Nephron progenitor cell (in vitro differentiated cells): ENCODE measurements around the gene RPL19.

ENCODE experiments used
- DNase-seq: peaks from one replicate; pipeline ENCODE4 v3.0.0; 2021
- H3K27ac Mint-ChIP-seq: 2 replicates; pipeline ENCODE4 v1.8.0; 2021; ENCODE audit warnings: mild to moderate bottlenecking, moderate library complexity, mixed read lengths
- H3K27me3 Mint-ChIP-seq: 2 replicates; pipeline ENCODE4 v1.8.0; 2021; ENCODE audit warnings: mild to moderate bottlenecking, low read depth, mixed read lengths; ENCODE audit not compliant: poor library complexity
- H3K36me3 Mint-ChIP-seq: 2 replicates; pipeline ENCODE4 v1.8.0; 2021; ENCODE audit warnings: low read depth, mixed read lengths
- H3K4me1 Mint-ChIP-seq: 2 replicates; pipeline ENCODE4 v1.8.0; 2021; ENCODE audit warnings: mixed read lengths
- H3K4me3 Mint-ChIP-seq: 2 replicates; pipeline ENCODE4 v1.8.0; 2021; ENCODE audit warnings: mild to moderate bottlenecking, moderate library complexity, mixed read lengths
- H3K9me3 Mint-ChIP-seq: 2 replicates; pipeline ENCODE4 v1.8.0; 2021; ENCODE audit warnings: mild to moderate bottlenecking, moderate library complexity, mixed read lengths
- CTCF ChIP-seq: fragments of 200-600 bp; sonication (generic); IDR thresholded peaks from 2 replicates; pipeline ENCODE4 v1.5.0; 2021; ENCODE audit warnings: antibody characterized with exemption

The RPL19 gene

DNA sequence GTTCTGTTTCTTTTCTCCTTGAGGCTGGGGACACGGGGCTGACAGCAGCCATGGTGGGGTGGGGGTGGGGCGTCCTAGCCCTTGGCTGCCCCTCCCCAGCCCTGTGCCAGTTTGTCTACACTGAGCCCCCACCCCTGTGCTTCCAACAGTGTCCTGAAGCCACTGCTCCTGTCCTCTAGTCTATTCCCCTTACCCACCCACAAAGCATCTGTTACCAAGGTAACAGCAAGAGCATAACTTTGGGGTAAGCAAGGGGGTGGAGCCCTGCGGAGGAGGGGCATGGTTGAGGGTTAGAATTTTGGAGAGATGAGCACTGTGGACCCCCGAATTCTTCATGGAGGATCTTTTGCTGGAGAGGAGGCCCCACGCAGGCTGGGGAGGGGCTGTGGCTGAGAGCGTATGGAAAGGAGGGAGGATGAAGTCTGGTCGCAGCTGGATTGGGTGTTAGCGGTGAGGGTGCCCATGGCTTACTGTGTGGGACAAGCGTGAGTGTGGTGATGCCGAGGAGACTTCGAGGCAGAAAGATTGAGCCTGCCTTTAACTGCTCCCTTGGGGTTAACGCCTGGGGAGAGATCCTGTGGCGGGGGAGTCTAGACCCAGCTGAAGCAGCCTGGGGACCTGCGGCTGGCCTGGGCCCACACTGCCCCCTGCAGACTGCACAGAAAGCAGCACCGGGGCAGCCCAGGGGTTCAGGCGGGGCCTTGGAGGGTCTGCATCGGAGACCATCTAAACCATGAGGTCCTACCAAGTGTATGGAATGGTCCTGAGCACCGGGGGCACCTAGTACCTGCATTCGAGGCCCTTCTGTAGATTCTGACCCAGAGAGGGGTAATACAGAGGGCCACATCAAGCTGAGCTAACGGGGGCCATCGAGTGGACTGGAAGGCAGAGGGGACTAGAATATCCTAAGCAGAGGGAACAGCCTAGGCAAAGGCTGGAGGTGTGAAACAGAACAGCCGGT is 31.8 kb downstream of the RPL19 start:
- Mint-ChIP-seq H3K36me3 (no peaks in the 10 kb centered on the region), H3K27me3 (peaks cover 12% of the 10 kb centered on the region), H3K9me3 (no peaks in the 10 kb centered on the region), H3K4me1 (peaks cover 56% of the 10 kb centered on the region), H3K27ac (no peak overlapping the region), H3K4me3 (peak overlapping the region; percentile 4)
- peak; percentile 78 for TF ChIP-seq CTCF
- peak; percentile 81 for DNase-seq

- Mint-ChIP-seq H3K4me3 (no peak overlapping the region), H3K27me3 (peaks cover 22% of the 10 kb centered on the region), H3K4me1 (peaks cover 29% of the 10 kb centered on the region), H3K36me3 (no peaks in the 10 kb centered on the region), H3K9me3 (no peaks in the 10 kb centered on the region), H3K27ac (no peak overlapping the region)
- peak; percentile 82 for TF ChIP-seq CTCF
- peak; percentile 57 for DNase-seq
These were observed 35.7 kb downstream of the RPL19 start for GRCh38 chr17:39235555-39236449.

DNA sequence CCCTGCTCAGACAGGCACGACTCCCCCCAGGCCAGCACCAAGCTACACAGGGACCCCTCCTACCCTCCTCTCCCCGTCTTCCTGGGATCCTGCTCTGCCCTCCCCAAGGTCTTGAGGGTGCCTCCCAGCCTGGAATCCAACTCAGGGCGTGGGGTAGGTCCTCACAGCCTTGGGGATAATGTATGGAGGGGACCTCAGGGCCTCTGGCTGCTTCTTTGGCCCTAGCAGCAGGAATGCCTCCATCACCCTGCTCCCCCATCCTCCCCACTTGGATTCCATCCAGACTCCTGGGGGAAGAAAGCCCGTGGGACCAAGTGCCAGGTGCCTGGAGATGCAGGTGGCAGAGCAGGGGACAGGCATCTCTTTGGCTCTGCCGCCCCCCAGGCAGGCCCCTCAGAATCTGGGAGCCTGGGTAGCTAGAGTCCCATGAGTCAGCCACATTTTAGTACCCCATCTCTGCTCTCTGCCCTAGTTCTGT is 36.4 kb downstream of the RPL19 start:
- Mint-ChIP-seq H3K36me3 (no peaks in the 10 kb centered on the region), H3K27me3 (peaks cover 20% of the 10 kb centered on the region), H3K9me3 (no peaks in the 10 kb centered on the region), H3K4me1 (peaks cover 22% of the 10 kb centered on the region), H3K4me3 (no peak overlapping the region), H3K27ac (no peak overlapping the region)
- no peak for DNase-seq
- no peak for TF ChIP-seq CTCF

DNA sequence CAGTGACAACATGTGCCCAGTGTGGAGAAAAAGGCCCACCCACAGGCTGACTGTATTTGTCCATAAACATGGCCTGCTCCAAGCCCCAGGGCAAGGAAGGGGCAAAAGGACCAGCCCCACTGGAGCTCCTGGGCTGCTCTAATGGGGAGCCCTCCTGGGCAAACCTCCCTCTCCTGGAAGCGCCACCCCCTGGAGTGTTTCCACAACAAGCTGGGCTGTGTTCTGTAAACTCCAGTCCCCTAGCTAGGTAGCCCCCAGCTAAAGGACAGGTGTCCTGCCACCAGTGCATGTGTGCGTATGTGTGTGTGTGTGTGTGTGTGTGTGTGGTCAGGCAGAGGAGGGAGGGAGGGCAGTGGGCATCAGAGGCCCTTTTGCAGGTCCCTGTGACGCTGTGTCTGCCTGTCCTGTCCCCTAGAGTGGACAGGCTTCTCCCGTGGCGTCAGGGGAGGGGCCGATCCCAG is 36.9 kb downstream of the RPL19 start:
- Mint-ChIP-seq H3K36me3 (no peaks in the 10 kb centered on the region), H3K4me3 (no peak overlapping the region), H3K4me1 (peaks cover 19% of the 10 kb centered on the region), H3K27me3 (peaks cover 20% of the 10 kb centered on the region), H3K9me3 (no peaks in the 10 kb centered on the region), H3K27ac (no peak overlapping the region)
- no peak for DNase-seq
- no peak for TF ChIP-seq CTCF

GRCh38 chr17:39237586-39237985 is 37.5 kb downstream of the RPL19 start:
- TF ChIP-seq CTCF, result no peak
- DNase-seq, result no peak
- Mint-ChIP-seq H3K36me3 (no peaks in the 10 kb centered on the region), H3K9me3 (no peaks in the 10 kb centered on the region), H3K27me3 (peaks cover 18% of the 10 kb centered on the region), H3K4me3 (no peak overlapping the region), H3K4me1 (peaks cover 15% of the 10 kb centered on the region), H3K27ac (no peak overlapping the region)
